NCI-H1694 (cell line): ENCODE data around the gene GLRX.
"Not testable (repeated sequence)": the region's sequence is repeated elsewhere in the genome, so short reads cannot be mapped to it uniquely, and the experiment has no call there.

Source experiments
- DNase-seq: peaks from one replicate; lab custom pipeline; 2025; lab: John Stamatoyannopoulos, UW

Gene GLRX, protein sequence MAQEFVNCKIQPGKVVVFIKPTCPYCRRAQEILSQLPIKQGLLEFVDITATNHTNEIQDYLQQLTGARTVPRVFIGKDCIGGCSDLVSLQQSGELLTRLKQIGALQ

DNA sequence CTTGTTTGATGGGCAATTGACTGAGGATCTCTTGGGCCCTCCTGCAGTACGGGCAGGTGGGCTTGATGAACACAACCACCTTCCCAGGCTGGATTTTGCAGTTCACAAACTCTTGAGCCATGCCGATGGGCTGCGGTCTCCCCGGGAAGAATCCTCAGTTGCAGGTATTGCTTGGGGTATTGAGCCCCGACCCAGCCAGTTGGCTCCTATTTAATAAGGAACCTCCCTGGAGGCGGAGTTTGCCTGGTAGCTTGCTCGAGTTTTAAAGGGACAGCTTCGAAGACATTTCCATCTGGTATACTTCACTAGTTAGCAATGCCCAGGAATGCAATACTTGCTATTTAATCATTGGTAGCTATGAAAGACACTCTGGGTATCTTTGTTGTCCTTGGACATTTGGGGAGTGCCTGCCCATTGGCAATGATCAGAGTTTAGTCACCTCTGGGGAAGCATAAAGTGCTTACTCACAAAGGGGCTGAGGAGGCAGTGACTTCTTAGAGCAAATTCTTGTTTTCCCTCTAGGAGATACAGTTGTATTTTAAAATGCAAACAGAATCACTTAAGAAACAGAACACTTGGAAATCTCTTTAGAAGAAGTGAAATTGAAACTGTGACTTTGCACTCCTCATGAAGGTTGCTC is at the start of gene GLRX:
GLRX (minus strand) TSS at position 185 of the 640 bp plus-strand sequence; CDS start at position 121, 64 bp downstream.
- peak; percentile 21 for DNase-seq

GRCh38 chr5:95871146-95871806 is 48.8 kb upstream of the GLRX start:
- no peak for DNase-seq

DNA sequence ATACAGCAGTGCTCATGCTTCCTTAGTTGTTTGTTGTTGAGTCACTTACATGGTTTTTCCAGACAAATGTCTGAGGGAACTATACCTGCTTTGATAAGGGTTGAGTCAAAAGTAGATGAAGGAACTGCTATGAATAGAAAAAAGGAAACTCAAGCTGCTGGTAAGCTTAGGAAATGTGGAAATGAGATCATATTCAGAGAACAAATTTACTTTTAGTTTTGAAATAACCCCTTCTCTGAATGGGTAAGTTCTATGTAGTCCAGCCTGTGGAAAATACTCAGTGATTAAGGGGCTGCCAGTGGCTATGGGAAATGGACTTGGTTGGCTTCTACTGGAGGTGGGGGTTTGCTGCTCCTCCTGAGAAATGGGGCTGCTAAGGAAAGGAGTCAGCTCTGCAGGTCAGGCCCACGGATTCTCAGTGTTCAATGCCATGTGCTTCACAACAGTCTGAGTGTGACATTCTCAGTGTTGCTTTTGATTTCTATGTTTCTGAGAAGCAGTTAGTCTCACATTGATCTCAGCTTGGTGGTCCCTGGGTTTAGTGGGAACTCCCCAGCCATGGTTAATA is 47.7 kb upstream of the GLRX start:
- no peak for DNase-seq

DNA sequence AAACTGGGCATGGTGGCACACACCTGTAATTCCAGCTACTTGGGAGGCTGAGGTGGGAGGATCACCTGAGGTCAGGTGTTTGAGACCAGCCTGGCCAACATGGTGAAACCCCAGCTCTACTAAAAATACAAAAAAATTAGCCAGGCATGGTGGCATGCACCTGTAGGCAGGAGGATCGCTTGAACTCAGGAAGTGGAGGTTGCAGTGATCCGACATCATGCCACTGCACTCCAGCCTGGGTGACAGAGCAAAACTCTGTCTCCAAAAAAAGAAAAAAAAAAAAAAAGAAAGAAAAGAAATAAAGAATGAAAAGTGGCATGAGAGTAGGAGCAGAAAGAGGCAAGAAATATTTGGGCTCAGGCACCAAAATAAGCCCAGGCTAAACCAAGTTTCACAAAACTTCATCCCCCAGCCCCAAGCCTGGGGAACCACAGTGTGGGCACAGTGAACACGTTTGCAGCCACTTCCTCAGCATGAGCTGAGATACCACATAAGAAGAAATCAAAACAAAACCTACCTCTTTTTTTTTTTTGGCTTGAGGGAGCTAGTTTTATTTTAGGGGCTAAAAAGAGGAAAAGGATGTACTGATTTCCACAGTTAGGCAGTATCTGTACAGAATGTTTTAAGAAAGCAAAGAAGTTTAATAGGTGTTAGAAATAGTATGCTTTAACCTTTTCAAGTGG is 46.8 kb upstream of the GLRX start:
- not testable (repeated sequence) for DNase-seq

DNA sequence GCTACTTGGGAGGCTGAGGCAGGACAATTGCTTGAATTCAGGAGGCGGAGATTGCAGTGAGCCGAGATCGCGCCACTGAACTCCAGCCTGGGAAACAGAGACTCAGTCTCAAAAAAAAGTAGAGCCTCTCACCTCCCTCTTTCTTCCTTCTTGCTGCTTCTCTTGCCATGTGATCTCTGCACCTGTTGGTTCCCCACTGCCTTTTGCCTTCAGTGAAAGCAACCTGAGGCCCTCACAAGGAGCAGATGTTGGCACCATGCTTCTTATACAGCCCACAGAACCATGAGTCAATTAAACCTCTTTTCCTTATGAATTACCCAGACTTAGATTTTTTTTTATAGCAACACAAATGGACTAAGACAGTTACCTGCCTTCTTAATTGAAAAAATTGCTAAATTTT is 45.6 kb upstream of the GLRX start:
- DNase-seq = no peak

DNA sequence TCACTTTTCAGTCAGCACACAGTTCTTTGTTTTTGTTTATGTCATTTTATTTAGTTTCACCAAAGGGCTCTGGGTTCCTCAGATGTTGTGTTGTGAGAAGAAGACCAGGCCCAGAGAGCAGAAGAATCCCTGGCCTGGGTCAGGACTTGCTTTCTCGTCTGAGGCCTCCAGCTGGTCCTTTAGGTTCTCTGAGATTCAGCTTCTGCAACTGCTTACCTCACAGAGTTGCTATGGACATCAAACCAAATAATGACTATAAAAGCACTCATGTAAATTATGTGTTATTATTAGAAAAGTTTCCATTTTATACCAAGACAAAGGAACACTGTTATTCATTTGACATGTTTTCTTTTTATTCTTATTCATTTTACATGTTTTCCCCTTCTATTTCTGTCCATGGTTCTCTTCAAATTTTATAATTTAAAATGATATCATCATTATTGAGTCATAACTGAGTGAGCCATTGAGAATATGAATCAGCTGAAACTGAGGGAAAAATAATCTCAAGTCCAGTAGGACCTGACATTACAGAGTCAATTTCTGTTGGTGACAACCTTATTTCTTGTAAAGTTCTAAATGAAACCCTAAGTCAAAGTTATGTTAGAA is 44.0 kb upstream of the GLRX start:
- no peak for DNase-seq

DNA sequence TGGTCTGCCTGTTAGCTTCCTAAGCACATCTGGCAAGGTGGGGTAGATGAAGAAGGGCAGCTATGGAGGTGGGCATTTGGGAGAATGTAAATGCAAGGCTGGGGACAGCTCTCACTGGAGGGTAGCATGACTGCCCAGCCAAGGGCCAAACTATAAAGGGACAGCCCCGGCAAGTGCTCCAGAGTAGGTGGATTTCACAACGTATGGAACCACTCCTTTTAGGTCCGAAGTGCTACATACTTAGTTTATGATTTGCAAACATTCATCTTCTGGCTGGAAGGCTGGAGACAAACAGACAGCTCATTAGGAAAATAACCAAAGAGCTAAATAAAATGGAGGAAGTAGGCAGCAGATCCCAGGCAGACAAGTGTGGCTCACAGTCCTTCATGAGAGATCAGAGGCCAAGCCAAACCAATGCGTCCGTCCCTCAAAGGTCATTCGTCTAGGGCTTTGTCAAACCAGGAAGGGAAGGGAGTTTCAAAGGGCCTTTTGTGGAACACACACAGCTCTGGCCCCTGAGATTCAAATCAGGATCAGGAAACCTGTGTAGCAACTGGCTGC is 42.5 kb upstream of the GLRX start:
- no peak for DNase-seq

- DNase-seq = no peak
These were observed 41.9 kb upstream of the GLRX start for GRCh38 chr5:95864456-95864855.

GRCh38 chr5:95863383-95863757 is 40.8 kb upstream of the GLRX start:
- no peak for DNase-seq

DNA sequence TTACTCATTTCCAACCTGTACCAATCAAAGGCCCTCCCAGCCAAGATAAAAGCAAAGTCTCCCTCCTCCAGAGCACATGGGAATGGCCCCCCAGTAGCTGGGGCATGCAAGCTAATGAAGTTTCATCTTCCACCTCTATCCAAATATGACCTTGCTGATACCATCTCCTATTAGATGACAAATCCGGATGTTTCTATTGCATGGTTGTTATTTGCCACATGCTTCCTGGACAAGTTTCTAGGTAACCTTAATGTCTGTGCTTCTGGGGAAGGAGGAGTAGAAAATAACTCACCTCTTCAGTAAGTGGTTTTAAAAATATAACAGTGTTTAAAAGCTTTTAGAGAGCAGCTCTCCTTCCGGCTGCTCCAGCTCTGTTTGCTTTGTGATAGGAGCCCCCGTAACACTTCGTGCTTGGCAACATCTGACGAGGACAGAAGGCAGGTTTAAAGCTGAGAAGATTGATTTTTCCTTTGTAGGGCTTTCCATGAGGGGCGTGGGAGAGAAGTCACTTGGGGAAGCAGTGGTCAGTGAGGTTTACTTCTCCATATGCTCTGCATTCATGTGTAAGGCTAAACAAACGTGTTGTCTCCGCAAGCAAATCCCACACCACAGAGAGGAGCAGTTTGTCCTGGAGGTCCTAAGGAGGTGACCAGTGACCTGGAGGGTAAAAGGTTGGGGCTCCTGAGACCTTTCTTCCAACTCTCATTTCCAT is 40.3 kb upstream of the GLRX start:
- no peak for DNase-seq

- DNase-seq = no peak
These were observed 39.5 kb upstream of the GLRX start for GRCh38 chr5:95861864-95862561.

GRCh38 chr5:95861221-95861863 is 38.8 kb upstream of the GLRX start:
- DNase-seq = no peak

DNA sequence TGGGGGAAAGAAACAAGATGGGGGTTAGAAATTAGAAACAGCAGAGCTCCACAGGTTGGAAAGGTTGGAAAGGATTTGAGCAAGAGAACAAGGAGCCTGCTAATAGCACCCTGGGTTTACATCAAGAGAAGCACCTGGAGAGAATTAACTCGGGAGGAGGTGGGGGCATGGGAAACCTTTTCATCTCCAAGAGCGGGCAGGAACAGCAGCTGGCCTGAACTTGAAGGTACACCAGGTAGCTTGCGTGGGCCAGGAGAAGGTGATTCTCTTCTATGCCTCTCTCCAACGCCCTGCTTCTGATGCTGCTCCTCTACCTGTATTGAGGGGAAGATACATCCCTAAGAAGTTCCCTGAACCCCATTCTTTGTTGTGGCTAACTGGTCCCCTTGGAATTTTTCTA is 37.1 kb upstream of the GLRX start:
- DNase-seq = no peak

DNA sequence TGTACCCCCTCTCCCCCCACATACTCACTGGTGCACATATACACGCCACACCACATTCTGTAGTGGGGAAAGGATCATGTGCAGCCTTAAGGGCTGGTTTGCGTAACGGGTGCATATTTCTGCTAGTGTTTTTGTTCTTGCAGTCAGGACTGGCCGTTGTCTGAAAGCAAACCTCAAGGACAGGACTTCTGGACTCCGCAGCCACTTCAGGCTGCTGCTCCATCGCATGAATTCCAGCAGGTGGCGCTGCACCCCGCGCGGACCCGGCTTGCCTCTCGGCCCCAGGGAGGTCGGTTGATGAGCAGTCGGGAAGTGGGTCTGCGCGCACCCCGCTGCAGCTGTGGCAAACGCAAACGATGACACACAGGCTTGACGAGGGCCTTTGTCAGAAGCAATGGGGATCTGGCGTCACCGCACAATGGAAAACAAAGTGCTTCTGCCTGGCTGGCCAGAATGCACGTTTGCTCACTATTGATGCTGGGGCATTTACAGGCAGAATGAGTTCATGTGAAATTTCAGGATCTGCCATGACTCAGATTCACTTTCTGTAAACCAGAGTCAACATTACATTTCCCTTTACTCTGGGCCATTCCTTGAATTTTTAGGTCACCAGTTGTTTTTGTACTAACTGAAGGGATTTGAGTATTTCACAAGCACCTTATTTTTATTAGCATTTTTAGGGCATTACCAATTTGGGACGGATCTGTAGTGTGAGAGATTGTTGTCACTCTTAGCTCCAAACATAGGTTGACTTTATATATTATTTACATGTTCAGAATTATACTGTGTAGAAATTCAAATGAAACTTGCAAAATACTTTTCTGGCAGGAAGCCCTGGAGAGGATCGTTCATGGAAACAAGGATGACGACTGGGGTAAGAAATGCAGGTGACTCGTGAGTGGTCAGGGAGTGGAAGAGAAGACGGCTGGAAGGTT is 36.4 kb upstream of the GLRX start:
- peak; percentile 35 for DNase-seq

DNA sequence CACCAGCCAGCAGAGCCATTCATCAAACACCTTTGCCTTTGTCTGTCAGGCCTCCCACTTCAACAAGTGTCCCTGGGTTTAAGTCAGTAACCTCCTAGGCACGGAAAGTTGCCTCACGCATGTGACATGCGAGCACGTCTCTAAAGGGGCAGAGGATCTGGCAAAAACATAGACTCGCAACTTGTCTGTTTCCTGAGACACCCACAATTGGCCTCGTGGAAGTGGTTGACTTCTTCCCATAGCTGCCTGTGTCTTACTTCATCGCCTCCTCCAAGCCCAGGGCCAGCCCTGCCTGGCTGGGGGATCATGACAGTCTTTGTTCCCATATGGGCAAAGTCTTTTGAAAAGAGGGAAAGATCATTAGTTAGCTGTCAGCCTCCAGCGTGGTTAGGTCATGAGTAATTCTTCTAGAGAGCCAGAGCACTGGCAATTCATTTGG is 35.5 kb upstream of the GLRX start:
- DNase-seq = no peak

DNA sequence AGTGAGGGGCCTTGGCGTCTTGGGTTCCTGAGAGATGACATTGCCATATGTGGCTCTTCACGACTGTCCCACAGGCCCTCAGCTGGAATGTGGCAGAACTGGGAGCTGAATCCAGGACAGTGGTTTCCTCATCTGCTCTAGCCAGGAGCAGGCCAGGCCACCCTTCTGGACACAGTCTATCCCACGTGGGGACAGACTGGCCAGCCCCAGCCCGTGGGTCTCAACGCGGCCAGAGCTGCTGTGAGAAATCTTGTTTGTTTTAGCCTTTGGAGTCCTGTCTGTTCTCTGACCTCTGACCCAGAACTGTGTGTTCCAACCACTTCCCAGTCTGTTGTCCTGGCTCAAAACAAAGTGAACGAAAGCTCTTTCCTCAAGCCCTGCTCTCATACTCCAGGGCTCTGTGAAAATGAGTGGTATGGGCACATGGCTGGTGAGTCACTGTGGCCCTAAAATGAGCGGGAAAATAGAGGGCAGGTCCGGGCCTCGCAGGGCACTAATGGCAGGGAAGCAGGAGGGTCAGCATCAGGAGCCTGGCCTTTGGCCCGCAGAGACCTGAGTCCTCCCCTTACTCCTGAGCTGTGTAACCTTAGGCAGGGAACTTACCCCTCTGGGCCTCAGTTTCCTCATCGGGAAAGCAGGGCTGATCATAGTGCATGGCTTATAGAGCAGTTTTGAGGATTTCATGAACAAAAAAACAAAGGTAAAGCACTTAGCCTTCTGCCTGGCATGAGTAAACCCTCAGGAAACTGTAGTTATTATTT is 34.8 kb upstream of the GLRX start:
- no peak for DNase-seq

DNA sequence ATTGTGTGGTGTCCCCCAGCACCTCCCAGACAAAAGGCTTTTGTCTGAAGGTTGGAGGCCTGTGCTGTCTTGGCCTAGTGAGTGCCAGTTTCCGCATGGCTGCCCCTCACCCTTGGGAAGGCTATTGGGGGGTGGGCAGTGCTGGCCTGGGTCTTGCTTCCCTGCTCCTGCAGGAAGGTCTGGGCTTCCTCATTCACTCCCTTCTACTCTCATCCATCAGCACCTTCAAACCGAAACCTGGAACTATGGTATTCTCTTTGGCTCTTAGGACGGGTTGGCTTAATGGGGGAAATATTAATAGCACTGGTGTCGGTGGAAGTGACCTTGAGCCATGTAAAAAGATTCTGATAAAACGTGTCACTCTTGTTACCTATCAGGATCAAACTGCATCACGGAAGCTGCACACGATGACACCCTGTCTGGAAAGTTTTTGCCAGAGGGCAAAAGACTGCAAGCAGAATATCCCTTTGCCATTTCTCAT is 34.0 kb upstream of the GLRX start:
- no peak for DNase-seq

DNA sequence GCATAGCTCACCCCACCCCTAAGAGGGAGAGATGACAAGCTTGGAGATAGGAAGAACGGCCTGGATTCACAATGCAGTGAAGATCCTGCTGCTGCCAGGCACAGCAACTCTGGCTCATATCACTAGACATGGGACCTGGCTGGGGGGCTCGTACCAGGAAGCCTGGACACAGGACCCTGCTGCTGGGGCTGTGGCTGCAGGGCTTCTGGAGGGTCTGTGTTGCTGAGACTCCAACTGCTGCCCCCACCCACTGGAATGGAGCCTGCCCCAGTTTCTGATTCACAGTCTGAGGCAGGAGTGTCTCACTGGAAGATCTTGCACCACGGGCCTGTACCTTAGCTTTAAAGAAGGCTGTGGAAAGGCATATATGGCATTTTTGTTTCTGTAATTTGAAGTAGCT is 31.0 kb upstream of the GLRX start:
- no peak for DNase-seq
